HG03575 (cell line): Measurements from ENCODE around the gene TSPO2.
"Not testable (repeated sequence)": the region's sequence is repeated elsewhere in the genome, so short reads cannot be mapped to it uniquely, and the experiment has no call there.

ENCODE experiments used
- ATAC-seq: cut with Tn5 transposase; IDR thresholded peaks from one replicate; pipeline ENCODE4 v1.9.1; 2021; ENCODE audit not compliant: unreplicated experiment, insufficient number of reproducible peaks, low FRiP score; ENCODE audit errors: extremely low read depth

The TSPO2 gene

GRCh38 chr6:41042226-41043055 is at the start of gene TSPO2:
Gene TSPO2, plus strand, starts transcription at chr6:41042467. Its CDS starts 519 bp downstream, at chr6:41042986.
- no peak for ATAC-seq

DNA sequence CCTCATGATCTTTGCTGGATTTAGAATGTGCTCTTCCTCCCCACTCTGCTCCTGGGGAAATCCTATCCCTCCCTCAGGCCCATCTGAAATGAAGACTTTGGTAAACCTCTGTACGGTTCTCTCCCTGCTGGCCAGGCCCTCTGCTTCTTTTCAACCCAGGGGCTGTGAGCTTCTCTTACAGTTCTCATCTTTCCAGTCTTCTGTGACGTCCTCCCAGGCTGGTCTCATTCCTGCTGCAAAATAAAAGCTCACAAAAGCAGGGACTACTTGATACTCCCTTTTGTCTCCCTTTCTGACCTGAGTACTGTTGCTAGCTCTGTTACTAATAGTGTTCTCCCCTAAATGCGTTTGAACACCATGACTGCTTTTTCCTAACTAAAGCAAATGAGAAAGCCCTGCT is 49.5 kb upstream of the TSPO2 start:
- ATAC-seq: no peak

- ATAC-seq: no peak
These were observed 45.6 kb upstream of the TSPO2 start for GRCh38 chr6:40996591-40997233.

GRCh38 chr6:40997234-40997957 is 44.9 kb upstream of the TSPO2 start:
- ATAC-seq: no peak

DNA sequence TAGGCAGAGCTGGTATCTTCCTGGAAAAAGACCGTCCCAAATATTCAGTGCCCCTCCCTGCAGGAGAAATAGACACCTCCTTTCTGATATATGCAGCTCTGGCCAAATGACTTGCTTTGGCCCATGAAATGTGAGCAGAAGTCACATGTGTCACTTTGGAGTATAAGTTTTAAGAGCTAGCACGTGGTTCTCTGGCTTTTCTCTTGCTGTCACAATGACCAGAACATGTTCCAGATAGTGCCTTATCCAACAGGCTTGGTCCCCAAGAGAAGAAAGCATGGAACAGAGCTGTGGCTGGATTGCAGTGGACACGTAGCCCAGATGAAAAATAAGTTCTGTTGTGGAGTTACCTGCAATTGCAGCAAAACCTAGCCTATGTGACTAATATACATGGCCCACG is 43.6 kb upstream of the TSPO2 start:
- no peak for ATAC-seq

DNA sequence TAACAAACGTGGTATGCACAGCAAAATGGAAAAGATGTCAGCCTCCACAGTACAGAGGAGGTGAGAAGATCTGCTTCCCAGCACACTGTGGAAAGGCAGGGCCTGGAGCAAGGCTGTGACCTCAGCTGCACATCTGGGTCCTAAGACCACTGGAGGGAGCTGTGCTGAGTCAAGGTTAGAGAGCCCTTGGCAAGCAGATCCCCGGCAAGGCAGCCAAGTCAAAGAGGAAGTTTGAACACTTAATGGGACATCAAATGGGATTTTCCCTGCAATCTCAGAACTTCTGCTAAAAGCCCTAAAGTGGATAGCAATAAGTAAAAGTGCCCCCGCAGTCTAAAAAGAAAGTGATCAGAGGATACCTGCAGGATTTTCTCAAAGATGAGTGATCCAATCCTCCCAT is 42.7 kb upstream of the TSPO2 start:
- ATAC-seq: no peak

GRCh38 chr6:41000248-41000647 is 42.0 kb upstream of the TSPO2 start:
- ATAC-seq: no peak

GRCh38 chr6:41002168-41002567 is 40.1 kb upstream of the TSPO2 start:
- no peak for ATAC-seq

DNA sequence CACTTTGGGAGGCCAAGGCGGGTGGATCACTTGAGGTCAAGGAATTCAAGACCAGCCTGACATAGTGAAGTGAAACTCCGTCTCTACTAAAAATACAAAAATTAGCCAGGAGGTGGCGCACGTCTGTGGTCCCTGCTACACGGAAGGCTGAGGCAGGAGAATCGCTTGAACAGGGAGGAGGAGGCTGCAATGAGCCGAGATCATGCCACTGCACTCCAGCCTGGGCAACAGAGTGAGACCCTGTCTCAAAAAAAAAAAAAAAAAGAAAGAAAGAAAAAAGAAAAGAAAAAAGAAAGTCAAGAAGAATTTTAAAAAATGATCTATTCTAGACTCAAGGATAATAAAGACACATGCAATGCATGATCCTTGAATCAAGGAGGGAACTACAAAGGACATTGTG is 36.0 kb upstream of the TSPO2 start:
- ATAC-seq: not testable (repeated sequence)

DNA sequence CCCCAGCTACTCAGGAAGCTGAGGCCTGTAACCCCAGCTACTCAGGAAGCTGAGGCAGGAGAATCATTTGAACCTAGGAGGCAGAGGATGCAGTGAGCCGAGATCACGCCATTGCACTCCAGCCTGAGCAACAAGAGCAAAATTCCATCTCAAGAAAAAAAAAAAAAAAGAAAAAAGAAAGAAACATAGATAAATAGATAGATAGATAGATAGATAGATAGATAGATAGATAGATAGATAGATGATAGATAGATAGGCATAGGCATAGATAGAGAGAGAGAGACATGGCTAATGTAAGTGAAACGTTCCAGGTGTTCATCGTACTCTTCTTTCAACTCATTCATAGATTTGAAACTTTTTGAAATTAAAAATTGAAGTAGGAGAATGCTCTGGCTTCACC is 35.3 kb upstream of the TSPO2 start:
- not testable (repeated sequence) for ATAC-seq

DNA sequence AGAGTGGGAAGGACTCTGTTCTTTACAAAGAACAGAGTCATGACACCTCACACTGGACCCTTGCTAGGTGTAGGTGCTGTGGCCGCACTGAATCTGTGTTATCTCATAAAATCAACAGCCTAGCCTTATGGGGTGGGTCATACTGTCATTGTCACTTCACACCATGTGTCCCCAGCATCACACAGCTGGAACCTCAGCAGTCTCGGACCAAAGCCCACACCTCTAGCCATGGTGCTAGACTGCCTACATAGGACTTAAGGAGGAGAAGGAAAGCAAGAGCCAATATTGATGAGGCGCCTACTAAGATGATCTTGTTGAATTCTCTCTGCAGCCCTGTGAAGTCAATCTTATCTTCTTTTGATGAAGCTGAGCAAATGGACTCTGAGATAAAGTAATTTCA is 34.3 kb upstream of the TSPO2 start:
- ATAC-seq: no peak

DNA sequence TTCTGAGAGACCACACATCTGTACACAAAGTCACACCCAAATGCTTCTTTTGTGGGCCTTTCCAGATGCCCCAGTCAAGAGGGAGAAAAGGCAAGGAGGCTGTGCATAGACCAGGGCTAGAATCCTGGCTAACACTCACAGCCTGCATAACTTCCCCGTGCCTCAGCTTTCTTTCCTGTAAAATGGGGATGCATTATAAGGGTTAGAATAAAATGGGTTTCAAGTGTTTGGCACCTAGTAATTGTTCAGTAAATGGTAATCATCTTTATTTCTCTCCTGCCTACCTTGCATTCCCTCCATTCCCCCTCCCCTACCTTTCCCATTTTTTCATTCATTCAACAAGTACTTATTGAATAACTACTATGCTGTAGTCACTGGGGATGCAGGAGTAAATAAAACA is 32.6 kb upstream of the TSPO2 start:
- ATAC-seq: no peak

GRCh38 chr6:41011673-41012072 is 30.6 kb upstream of the TSPO2 start:
- no peak for ATAC-seq

DNA sequence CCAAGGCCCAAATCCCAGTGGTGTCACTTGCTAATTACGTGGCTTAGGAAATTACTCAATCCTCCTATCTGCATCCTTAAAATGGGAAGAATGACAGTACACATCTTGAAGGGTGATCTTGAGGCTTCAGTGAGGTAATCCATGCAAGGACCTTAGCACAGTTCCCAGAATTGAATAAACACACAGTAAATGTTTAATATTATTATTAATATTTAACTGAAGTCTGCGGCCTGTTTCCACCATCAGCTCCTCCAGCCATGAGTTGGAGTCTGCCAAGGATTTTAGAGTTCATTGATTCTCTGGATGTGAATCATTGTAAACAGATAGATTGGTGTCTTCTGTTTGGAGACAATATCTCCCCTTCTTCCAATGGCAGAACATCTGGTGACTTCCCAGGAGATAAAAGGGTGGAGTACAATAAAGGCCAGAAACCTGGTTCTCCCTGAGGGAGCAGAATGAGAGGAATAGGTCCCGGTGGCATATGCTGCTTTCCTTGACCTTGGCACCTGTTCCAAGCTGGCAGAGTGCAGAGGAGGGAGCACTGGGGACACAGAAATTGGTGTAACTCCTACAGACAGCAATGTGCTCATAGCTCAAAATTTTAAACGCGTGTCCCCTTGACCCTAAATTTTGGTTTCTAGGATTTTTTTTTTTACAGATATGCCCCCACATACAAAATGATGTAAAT is 28.7 kb upstream of the TSPO2 start:
- no peak for ATAC-seq

GRCh38 chr6:41014780-41015179 is 27.5 kb upstream of the TSPO2 start:
- no peak for ATAC-seq

DNA sequence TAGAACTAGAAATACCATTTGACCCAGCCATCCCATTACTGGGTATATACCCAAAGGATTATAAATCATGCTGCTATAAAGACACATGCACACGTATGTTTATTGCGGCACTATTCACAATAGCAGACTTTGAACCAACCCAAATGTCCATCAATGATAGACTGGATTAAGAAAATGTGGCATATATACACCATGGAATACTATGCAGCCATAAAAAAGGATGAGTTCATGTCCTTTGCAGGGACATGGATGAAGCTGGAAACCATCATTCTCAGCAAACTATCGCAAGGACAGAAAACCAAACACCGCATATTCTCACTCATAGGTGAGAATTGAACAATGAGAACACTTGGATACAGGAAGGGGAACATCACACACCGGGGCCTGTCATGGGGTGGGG is 26.4 kb upstream of the TSPO2 start:
- ATAC-seq: not testable (repeated sequence)

- no peak for ATAC-seq
These were observed 24.6 kb upstream of the TSPO2 start for GRCh38 chr6:41017663-41018062.

GRCh38 chr6:41021832-41022231 is 20.4 kb upstream of the TSPO2 start:
- no peak for ATAC-seq

DNA sequence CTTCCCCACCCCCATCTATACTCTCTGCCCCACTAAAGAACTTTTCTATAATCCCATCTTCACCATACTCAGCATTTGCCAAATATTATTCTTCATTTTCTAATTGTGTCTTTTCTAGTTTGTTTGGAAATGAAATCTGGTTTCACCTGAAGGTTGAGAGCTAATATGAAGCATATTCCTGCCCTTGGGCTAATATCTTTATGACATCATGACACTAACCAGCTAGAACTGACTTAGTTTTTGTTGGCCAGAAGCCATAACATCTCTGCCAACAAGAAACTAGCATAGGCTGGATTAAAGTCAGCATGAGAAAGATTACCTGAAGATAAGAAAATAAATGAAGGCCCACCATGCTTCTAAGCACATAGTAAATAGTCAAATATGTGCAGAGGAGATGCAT is 20.0 kb upstream of the TSPO2 start:
- ATAC-seq: no peak
